Measurements from ENCODE around the gene KLHL3.

- no peak for TF ChIP-seq E4F1 (CRISPR knock-in tag; IDR thresholded peaks at IDR 0.05; ENCODE audit: borderline replicate concordance)
- TF ChIP-seq KDM5B (IDR thresholded peaks at IDR 0.05; ENCODE audit: insufficient replicate concordance, low read depth, low read length) = no peak
- TF ChIP-seq ZNF23 (CRISPR knock-in tag; IDR thresholded peaks at IDR 0.05) = no peak
- no peak for TF ChIP-seq CTCF (IDR thresholded peaks at IDR 0.05 in 2 of 3, conservative IDR thresholded peaks at IDR 0.05 in 1 of 3; ENCODE audit: insufficient read depth in 2 of 3, low read depth in 1 of 3, low read length in 3 of 3)
- TF ChIP-seq KLF6 (CRISPR knock-in tag; IDR thresholded peaks at IDR 0.05; ENCODE audit: borderline replicate concordance) = no peak
- TF ChIP-seq SRSF9 (IDR thresholded peaks at IDR 0.05; ENCODE audit: borderline replicate concordance, low read depth, low read length) = no peak
- no peak for TF ChIP-seq POLR2AphosphoS2 (IDR thresholded peaks at IDR 0.05; ENCODE audit: low read length)
- TF ChIP-seq POLR2A (conservative IDR thresholded peaks at IDR 0.05) = no peak
- TF ChIP-seq ZNF699 (CRISPR knock-in tag; IDR thresholded peaks at IDR 0.05; ENCODE audit: insufficient replicate concordance) = no peak
- no peak for TF ChIP-seq BDP1 (IDR thresholded peaks at IDR 0.05; ENCODE audit: insufficient read depth, insufficient read length)
- TF ChIP-seq ELF4 (CRISPR knock-in tag; IDR thresholded peaks at IDR 0.05) = no peak
- TF ChIP-seq NBN (IDR thresholded peaks at IDR 0.05; ENCODE audit: low read depth) = no peak
- TF ChIP-seq ZBTB43 (CRISPR knock-in tag; IDR thresholded peaks at IDR 0.05) = no peak
- TF ChIP-seq MXD1 (CRISPR knock-in tag; IDR thresholded peaks at IDR 0.05; ENCODE audit: borderline replicate concordance, poor library complexity, severe bottlenecking) = no peak
Observed at GRCh38 chr5:137621861-137622823, 113.7 kb downstream of the KLHL3 start.
